LNCAP (cell line): Measurements from ENCODE around the gene GPR50.

Source experiments
- CTCF ChIP-seq: fragments of 450-650 bp; IDR thresholded peaks from 2 replicates; pipeline ENCODE4 v1.5.1; 2017; ENCODE audit warnings: mild to moderate bottlenecking

Gene GPR50

GRCh38 chrX:151228935-151229334 is 52.6 kb downstream of the GPR50 start:
- no peak for TF ChIP-seq CTCF
